Keratinocyte (primary cell): ENCODE data around the gene WDR4. TPM values are rescaled to one million over a fixed set of nuclear protein-coding genes. Genes with fewer than 3 reads are reported as not detected.

Source experiments
- DNase-seq: peaks from one replicate; pipeline ENCODE4 v3.0.0-alpha.2; 2011; ENCODE audit warnings: low read depth, missing footprints, low spot score
- FAIRE-seq: peaks from 2 replicates; lab custom pipeline; 2011; peaks lifted over from hg19 to GRCh38; lab: Jason Lieb, UNC
- H2AFZ ChIP-seq: 2 replicates; pipeline ENCODE4 v1.6.0; 2012; ENCODE audit warnings: low read length, control low read depth, inconsistent platforms; ENCODE audit not compliant: control insufficient read depth
- H3K27ac ChIP-seq: 2 replicates; pipeline ENCODE4 v1.5.1; 2011; ENCODE audit warnings: low read length; ENCODE audit not compliant: control insufficient read depth, insufficient read depth
- H3K27me3 ChIP-seq: 3 replicates; pipeline ENCODE4 v1.6.0; 2011; ENCODE audit warnings: low read length; ENCODE audit not compliant: control insufficient read depth, insufficient read depth; ENCODE audit errors: extremely low read depth
- H3K36me3 ChIP-seq, 2 experiments: 2 replicates in 1 of 2; 3 replicates in 1 of 2; pipeline ENCODE4 v1.5.1; 2011; ENCODE audit warnings: low read length in 2 of 2, mild to moderate bottlenecking in 1 of 2; ENCODE audit not compliant: control insufficient read depth in 2 of 2, insufficient read depth in 2 of 2; ENCODE audit errors: extremely low read depth in 1 of 2
- H3K4me1 ChIP-seq: 3 replicates; pipeline ENCODE4 v1.5.1; 2011; ENCODE audit warnings: low read length; ENCODE audit not compliant: control insufficient read depth, insufficient read depth; ENCODE audit errors: extremely low read depth
- H3K4me2 ChIP-seq: 3 replicates; pipeline ENCODE4 v1.6.0; 2011; ENCODE audit warnings: low read depth, low read length; ENCODE audit not compliant: control insufficient read depth, insufficient read depth; ENCODE audit errors: extremely low read depth
- H3K4me3 ChIP-seq, 3 experiments: fragments of 200-600 bp in 1 of 3; sonication (generic) in 1 of 3; 2 replicates in 2 of 3; 3 replicates in 1 of 3; pipeline ENCODE4 v1.5.1; 2011 to 2016; ENCODE audit warnings: low read length in 3 of 3, mild to moderate bottlenecking in 3 of 3, control low read depth in 2 of 3, inconsistent platforms in 1 of 3, low read depth in 1 of 3, mixed read lengths in 1 of 3, mixed run types in 1 of 3, moderate library complexity in 1 of 3; ENCODE audit not compliant: control insufficient read depth in 2 of 3, insufficient read depth in 2 of 3; ENCODE audit errors: extremely low read depth in 1 of 3
- H3K79me2 ChIP-seq: 2 replicates; pipeline ENCODE4 v1.6.0; 2012; ENCODE audit warnings: low read length; ENCODE audit not compliant: control insufficient read depth, insufficient read depth
- H3K9ac ChIP-seq: 3 replicates; pipeline ENCODE4 v1.6.0; 2011; ENCODE audit warnings: low read length; ENCODE audit not compliant: control insufficient read depth, insufficient read depth; ENCODE audit errors: extremely low read depth
- H3K9me1 ChIP-seq: 3 replicates; pipeline ENCODE4 v1.6.0; 2011; ENCODE audit warnings: low read length; ENCODE audit not compliant: control insufficient read depth, insufficient read depth; ENCODE audit errors: extremely low read depth
- H3K9me3 ChIP-seq: 2 replicates; pipeline ENCODE4 v1.5.1; 2012; ENCODE audit warnings: low read depth, low read length; ENCODE audit not compliant: control insufficient read depth
- H4K20me1 ChIP-seq: 3 replicates; pipeline ENCODE4 v1.6.0; 2011; ENCODE audit warnings: low read length; ENCODE audit not compliant: control insufficient read depth, insufficient read depth; ENCODE audit errors: extremely low read depth
- EZH2 ChIP-seq: IDR thresholded peaks from one replicate; pipeline ENCODE4 v1.6.1; 2012; ENCODE audit warnings: inconsistent platforms, mild to moderate bottlenecking, low read length, moderate library complexity
- dilution Hi-C: fragments of 300-500 bp; cut with MboI; formaldehyde crosslinking; loops from one replicate; pipeline ENCODE4 v1.7.0; 2020; ENCODE audit warnings: low sequenced_read_pairs; ENCODE audit not compliant: extremely low pct_ligation_motif_present
- polyA plus RNA-seq, 5 experiments: library from polyadenylated mRNA; depleted of rRNA in 3 of 5; stranded (reverse) in 3 of 5; stranded (forward) in 1 of 5; unstranded in 1 of 5; fragments of >200 nt; gene quantifications; 1 replicate in 1 of 5; 2 replicates in 3 of 5; 3 replicates in 1 of 5; pipeline versions ENCODE4 v1.2.1 to v1.2.3, GENCODE V29; 2011 to 2012; ENCODE audit warnings: missing spikeins in 2 of 5, low read depth in 1 of 5, low replicate concordance in 1 of 5
- TF ChIP-seq, protein P1 (sequence below), 3 experiments: IDR thresholded peaks in 1 of 3; conservative IDR thresholded peaks in 1 of 3; optimal IDR thresholded peaks in 1 of 3; 2 replicates in 2 of 3; 3 replicates in 1 of 3; pipeline versions ENCODE3 to v1.5.1; 2011; ENCODE audit warnings: low read length in 3 of 3, mild to moderate bottlenecking in 3 of 3, moderate library complexity in 2 of 3, control low read depth in 1 of 3, inconsistent platforms in 1 of 3; ENCODE audit not compliant: insufficient read depth in 2 of 3; ENCODE audit errors: extremely low read depth in 1 of 3

Gene WDR4
- polyA plus RNA-seq, 1 donor (not counting 4 experiments of a cell fraction or from before 2014, with no cell fraction given), result 14.9 TPM

DNA sequence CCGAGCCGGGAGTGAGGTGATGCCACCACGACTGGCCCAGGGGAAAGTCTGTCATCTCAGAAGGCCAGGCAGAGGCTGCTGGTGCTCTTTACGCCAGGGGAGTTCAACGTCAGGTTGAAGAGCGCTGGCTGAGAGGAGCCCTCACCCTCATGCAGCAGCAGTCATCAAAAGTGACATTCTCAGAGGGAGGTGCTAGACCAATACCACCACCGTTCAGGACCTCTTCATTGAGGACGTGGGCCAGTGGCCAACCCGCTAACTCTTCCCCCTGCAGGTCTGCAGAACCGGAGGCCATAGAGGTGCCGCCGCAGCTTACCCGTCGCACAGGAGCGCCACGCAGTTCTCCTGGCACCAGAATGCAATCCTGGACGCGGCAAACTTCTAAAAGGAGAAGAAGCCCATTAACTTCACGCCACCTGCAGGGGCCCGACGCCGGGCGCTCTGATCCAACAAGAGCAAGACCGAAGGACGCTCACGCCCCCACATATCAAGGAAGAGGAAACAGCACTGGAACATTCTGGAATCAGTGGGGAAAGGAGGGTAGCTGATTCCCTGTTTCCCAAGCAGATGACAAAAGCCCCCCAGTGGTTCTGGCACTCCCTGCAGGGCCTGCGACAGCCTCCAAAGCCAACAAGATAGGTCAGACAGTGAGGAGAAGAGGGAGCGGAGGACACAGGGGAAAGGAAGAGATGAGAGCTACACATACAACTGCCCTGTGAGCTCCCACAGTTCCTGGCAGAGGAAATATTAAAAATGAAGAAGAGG lies 24.9 kb downstream of the WDR4 start:
- Histone ChIP-seq H3K4me3 (no peak overlapping the region), H3K4me1 (no peaks in the 10 kb centered on the region), H3K9me1 (no peaks in the 10 kb centered on the region), H3K27ac (no peak overlapping the region), H4K20me1 (peaks cover 21% of the 10 kb centered on the region), H3K9me3 (no peaks in the 10 kb centered on the region), H3K4me2 (no peak overlapping the region), H3K27me3 (no peaks in the 10 kb centered on the region), H3K9ac (no peak overlapping the region), H2AFZ (no peak overlapping the region), H3K79me2 (peaks cover 50% of the 10 kb centered on the region), H3K36me3 (peaks cover 62% of the 10 kb centered on the region in 2 experiments)
- dilution Hi-C loops, result no loop called here
- DNase-seq (no peak), FAIRE-seq (no peak)
- TF ChIP-seq, protein P1, sequence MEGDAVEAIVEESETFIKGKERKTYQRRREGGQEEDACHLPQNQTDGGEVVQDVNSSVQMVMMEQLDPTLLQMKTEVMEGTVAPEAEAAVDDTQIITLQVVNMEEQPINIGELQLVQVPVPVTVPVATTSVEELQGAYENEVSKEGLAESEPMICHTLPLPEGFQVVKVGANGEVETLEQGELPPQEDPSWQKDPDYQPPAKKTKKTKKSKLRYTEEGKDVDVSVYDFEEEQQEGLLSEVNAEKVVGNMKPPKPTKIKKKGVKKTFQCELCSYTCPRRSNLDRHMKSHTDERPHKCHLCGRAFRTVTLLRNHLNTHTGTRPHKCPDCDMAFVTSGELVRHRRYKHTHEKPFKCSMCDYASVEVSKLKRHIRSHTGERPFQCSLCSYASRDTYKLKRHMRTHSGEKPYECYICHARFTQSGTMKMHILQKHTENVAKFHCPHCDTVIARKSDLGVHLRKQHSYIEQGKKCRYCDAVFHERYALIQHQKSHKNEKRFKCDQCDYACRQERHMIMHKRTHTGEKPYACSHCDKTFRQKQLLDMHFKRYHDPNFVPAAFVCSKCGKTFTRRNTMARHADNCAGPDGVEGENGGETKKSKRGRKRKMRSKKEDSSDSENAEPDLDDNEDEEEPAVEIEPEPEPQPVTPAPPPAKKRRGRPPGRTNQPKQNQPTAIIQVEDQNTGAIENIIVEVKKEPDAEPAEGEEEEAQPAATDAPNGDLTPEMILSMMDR (optimal IDR thresholded peaks at IDR 0.05 in 1 of 3, IDR thresholded peaks at IDR 0.05 in 1 of 3, conservative IDR thresholded peaks at IDR 0.05 in 1 of 3; ENCODE audit: extremely low read depth in 1 of 3, insufficient read depth in 2 of 3, low read length in 3 of 3), result no peak
- no peak for TF ChIP-seq EZH2

DNA sequence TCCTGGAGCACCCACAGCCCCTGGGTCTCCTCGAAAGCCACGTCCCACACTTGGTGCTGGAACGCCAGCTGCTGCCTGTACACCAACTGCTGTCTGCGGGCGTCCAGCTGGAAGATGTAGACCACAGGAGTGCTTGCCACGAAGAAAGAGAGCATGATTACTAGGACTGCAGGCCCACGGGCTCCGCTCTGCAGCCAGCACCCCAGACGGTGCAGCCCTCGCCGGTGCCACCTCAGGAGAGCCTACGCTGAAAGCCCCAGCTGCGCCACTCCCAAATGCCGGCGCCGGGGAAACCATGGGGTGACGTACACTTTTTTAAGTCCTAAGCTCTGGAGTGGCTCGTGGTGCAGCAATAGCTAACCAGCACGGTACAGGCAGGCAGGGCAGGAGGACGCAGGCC lies 25.7 kb downstream of the WDR4 start:
- Histone ChIP-seq H3K4me3 (no peak overlapping the region), H3K4me1 (no peaks in the 10 kb centered on the region), H3K79me2 (peaks cover 49% of the 10 kb centered on the region), H3K9me1 (no peaks in the 10 kb centered on the region), H4K20me1 (peaks cover 16% of the 10 kb centered on the region), H3K27ac (no peak overlapping the region), H3K4me2 (no peak overlapping the region), H2AFZ (no peak overlapping the region), H3K27me3 (no peaks in the 10 kb centered on the region), H3K36me3 (peaks cover 59 to 63% of the 10 kb centered on the region in 2 experiments), H3K9ac (no peak overlapping the region), H3K9me3 (no peaks in the 10 kb centered on the region)
- TF ChIP-seq, protein P1 (optimal IDR thresholded peaks at IDR 0.05 in 1 of 3, IDR thresholded peaks at IDR 0.05 in 1 of 3, conservative IDR thresholded peaks at IDR 0.05 in 1 of 3; ENCODE audit: extremely low read depth in 1 of 3, insufficient read depth in 2 of 3, low read length in 3 of 3), result no peak
- TF ChIP-seq EZH2, result no peak
- DNase-seq (no peak), FAIRE-seq (no peak)
- dilution Hi-C loops, result no loop called here
